ENCODE data around the gene DNAH14.
"Not testable (repeated sequence)": the region's sequence is repeated elsewhere in the genome, so short reads cannot be mapped to it uniquely, and the experiment has no call there.

- TF ChIP-seq USF2 (IDR thresholded peaks at IDR 0.05; ENCODE audit: low read depth, low read length); RAD21 (IDR thresholded peaks at IDR 0.05; ENCODE audit: low read length); RCOR1 (IDR thresholded peaks at IDR 0.05; ENCODE audit: insufficient replicate concordance, low read length); CTCF (conservative IDR thresholded peaks at IDR 0.05; ENCODE audit: low read depth, low read length); POLR2A (IDR thresholded peaks at IDR 0.05; ENCODE audit: low read depth, low read length); MAZ (IDR thresholded peaks at IDR 0.05; ENCODE audit: borderline replicate concordance, low read depth, low read length): not testable (repeated sequence)
Measured at GRCh38 chr1:224945651-224946348, 16.3 kb downstream of the DNAH14 start.

Measured in IMR-90 (cell line).